NB4 (cell line): ENCODE results near the gene CNTN4.

Source experiments
- DNase-seq: peaks from one replicate; pipeline ENCODE4 v3.0.0; 2010; ENCODE audit warnings: low read depth
- H3K4me3 ChIP-seq: one replicate; pipeline ENCODE4 v1.5.1; 2011; ENCODE audit warnings: mild to moderate bottlenecking, low read depth, low read length, moderate library complexity
- MYC ChIP-seq: IDR thresholded peaks from 2 replicates; pipeline ENCODE4 v1.6.1; 2011; ENCODE audit warnings: low read depth, low read length
- POLR2A ChIP-seq: IDR thresholded peaks from 2 replicates; pipeline ENCODE4 v1.6.1; 2011; ENCODE audit warnings: mild to moderate bottlenecking; ENCODE audit not compliant: insufficient read length; ENCODE audit errors: extremely low read depth
- TF ChIP-seq, protein P1 (sequence below): IDR thresholded peaks from one replicate; pipeline ENCODE4 v1.5.1; 2012; ENCODE audit warnings: low read depth, low read length
- TF ChIP-seq, protein P2 (sequence below): IDR thresholded peaks from 2 replicates; pipeline ENCODE4 v1.6.1; 2011; ENCODE audit warnings: low read depth, low read length

The CNTN4 gene

DNA sequence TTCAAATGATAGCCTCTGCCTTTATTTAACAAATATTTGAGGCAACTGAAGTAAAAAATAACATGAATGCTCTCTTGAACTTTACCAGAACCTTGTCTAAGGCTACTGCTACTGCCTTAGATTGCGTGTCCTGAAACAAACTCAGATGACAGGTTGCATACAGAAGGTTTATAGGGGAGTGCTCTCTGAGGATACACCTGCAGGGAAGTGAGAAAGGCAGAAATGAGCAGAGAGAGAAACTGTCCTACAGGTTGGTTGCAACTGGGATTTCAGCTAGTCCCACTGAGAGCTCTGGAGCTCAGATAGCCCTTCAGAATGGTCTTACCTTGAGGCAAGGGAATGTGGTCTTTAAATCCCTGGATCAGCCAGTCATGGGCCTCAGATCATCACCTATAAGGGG lies 846.0 kb downstream of the CNTN4 start:
- DNase-seq: no peak
- TF ChIP-seq, protein P1, sequence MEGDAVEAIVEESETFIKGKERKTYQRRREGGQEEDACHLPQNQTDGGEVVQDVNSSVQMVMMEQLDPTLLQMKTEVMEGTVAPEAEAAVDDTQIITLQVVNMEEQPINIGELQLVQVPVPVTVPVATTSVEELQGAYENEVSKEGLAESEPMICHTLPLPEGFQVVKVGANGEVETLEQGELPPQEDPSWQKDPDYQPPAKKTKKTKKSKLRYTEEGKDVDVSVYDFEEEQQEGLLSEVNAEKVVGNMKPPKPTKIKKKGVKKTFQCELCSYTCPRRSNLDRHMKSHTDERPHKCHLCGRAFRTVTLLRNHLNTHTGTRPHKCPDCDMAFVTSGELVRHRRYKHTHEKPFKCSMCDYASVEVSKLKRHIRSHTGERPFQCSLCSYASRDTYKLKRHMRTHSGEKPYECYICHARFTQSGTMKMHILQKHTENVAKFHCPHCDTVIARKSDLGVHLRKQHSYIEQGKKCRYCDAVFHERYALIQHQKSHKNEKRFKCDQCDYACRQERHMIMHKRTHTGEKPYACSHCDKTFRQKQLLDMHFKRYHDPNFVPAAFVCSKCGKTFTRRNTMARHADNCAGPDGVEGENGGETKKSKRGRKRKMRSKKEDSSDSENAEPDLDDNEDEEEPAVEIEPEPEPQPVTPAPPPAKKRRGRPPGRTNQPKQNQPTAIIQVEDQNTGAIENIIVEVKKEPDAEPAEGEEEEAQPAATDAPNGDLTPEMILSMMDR: no peak
- TF ChIP-seq, protein P2, sequence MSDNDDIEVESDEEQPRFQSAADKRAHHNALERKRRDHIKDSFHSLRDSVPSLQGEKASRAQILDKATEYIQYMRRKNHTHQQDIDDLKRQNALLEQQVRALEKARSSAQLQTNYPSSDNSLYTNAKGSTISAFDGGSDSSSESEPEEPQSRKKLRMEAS: no peak
- TF ChIP-seq POLR2A (no peak), MYC (no peak)

DNA sequence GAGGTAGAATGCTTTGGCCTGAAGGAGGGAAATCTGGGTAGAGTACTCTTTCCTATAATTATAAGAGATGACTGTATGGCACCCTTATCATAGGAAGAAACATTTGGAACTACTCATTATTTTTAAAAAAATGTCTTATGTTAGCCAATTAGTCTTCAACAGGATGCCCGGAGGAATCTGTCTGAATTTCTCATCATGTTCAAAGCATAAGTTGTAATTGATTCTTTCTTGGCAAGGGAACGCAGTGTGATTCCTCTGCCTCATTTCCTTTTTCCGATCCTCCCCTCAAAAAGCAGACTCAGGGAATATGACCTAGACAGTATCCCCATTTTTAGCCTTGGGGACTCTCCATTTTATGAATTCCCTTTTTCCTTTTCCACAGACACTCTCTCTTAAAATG lies 846.5 kb downstream of the CNTN4 start:
- H3K4me3 ChIP-seq: no peak overlapping the region
- no peak for DNase-seq
- no peak for TF ChIP-seq POLR2A
- TF ChIP-seq MYC: no peak
- TF ChIP-seq, protein P1: no peak
- TF ChIP-seq, protein P2: no peak

More for the DNA sequence above, 846.0 kb downstream of the CNTN4 start:
- no peak overlapping the region for H3K4me3 ChIP-seq

DNA sequence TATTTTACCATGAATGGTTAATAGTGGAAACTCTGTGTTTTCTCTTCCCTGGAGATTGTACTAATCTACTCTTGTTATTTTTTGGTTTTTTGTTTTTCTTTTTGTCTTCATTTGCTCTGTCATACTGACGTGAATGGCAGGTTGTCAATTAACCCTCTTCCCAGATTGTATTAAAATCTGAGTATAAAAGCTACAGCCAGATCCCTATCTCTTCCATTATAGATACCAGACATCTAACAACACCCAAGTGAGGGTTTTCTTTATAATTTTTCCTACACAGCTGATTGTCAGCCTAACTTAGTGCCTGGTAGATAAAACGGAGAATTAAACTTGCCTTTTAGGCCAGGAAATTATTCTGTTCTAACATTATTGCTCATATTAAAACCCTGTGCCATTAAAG lies 848.9 kb downstream of the CNTN4 start:
- TF ChIP-seq, protein P2: no peak
- TF ChIP-seq POLR2A: no peak
- no peak overlapping the region for H3K4me3 ChIP-seq
- DNase-seq: no peak

DNA sequence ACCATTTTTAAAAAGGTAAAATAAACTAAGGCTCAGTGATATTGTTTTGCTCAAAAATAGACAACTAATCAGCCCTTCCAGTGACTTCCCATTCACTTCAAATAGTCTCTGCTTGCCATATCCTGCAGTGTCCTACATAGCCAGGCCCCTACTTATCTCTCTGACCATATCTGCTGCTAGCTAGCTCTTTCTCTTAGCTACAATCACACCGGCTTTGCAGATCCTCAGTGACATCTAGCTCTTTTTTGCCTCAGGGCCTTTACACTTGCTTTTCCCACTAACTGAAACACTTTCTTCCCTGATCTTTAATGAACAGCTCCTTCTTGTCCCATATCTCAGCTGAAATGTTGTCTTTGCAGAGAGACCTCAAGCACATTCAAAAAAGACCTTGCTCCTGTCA lies 850.2 kb downstream of the CNTN4 start:
- TF ChIP-seq, protein P2: no peak
- TF ChIP-seq, protein P1: no peak
- no peak for TF ChIP-seq POLR2A
- no peak for TF ChIP-seq MYC
- no peak overlapping the region for H3K4me3 ChIP-seq
- no peak for DNase-seq

DNA sequence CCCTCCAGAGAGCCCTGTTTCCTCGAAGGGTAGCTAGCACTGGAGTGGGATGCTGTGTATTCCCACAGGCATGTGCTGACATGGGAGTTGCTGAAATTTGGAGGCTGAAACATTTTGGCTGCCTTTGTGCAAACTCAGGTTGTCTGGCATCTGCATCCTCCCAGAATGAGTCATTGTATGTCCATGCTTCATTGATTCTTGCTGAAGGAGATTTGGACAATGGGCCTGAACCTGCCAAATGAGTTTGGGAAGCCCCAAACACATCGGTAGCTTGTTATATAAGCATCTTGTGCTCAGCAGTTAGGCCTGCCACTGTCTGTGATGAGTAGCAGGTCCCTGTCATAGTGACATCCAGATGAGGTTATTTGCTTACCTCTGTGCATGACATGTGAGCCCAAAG lies 851.5 kb downstream of the CNTN4 start:
- TF ChIP-seq MYC (no peak), POLR2A (no peak)
- TF ChIP-seq, protein P1: no peak
- TF ChIP-seq, protein P2: no peak
- H3K4me3 ChIP-seq: no peak overlapping the region
- DNase-seq: no peak

DNA sequence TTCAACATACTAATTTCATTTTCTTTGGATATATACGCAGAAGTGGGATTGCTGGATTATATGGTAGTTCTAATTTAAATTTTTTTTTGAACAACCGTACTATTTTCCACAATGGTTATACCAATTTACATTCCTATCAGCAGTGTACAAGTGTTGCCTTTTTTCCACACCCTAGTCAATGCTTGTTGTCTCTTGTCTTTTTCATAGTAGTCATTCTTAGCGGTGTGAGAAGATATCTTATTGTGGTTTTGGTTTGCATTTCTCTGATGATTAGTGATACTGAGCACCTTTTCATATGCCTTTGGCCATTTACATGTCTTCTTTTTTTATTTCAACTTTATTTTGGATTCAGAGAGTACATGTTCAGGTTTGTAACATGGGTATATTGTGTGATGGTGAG lies 858.4 kb downstream of the CNTN4 start:
- TF ChIP-seq POLR2A (no peak), MYC (no peak)
- TF ChIP-seq, protein P1: no peak
- TF ChIP-seq, protein P2: no peak
- no peak for DNase-seq
- no peak overlapping the region for H3K4me3 ChIP-seq
